Upper lobe of right lung (tissue), 1 donor: ENCODE measurements around the gene ZBTB48. TPM values are rescaled to one million over a fixed set of nuclear protein-coding genes. Genes with fewer than 3 reads are reported as not detected.

ENCODE experiments used
- ATAC-seq: fragments of 200-7000 bp; cut with Tn5 transposase; one replicate; pipeline ENCODE4 v1.9.1; 2020; ENCODE audit warnings: mild to moderate bottlenecking, moderate library complexity
- DNase-seq: peaks from one replicate; pipeline ENCODE4 v3.0.0-alpha.2; 2020
- H3K27ac ChIP-seq: fragments of 200-600 bp; one replicate; pipeline ENCODE4 v1.8.0; 2022
- H3K27me3 ChIP-seq: fragments of 200-600 bp; one replicate; pipeline ENCODE4 v1.8.0; 2022; ENCODE audit warnings: mild to moderate bottlenecking
- H3K36me3 ChIP-seq: fragments of 200-600 bp; one replicate; pipeline ENCODE4 v1.8.0; 2022
- H3K4me1 ChIP-seq: fragments of 200-600 bp; one replicate; pipeline ENCODE4 v1.8.0; 2022
- H3K4me3 ChIP-seq: fragments of 200-600 bp; one replicate; pipeline ENCODE4 v1.8.0; 2022; ENCODE audit warnings: mild to moderate bottlenecking
- H3K9me3 ChIP-seq: fragments of 200-600 bp; one replicate; pipeline ENCODE4 v1.8.0; 2022
- intact Hi-C: fragments of 100-400 bp; cut with DNase I; formaldehyde crosslinking; loops from one replicate; pipeline ENCODE4 v1.11.0; 2022
- total RNA-seq: library from RNA; stranded (reverse); fragmentation: NEBNext Ultra II Directional; extraction: Animal tissue kit (Norgen Biotek cat#: 25700); gene quantifications from one replicate; pipeline ENCODE4 v1.2.1, GENCODE V29; 2021
- TF ChIP-seq, protein P1 (sequence below): fragments of 200-600 bp; IDR thresholded peaks from one replicate; pipeline ENCODE4 v1.8.0; 2022; ENCODE audit warnings: antibody characterized with exemption
- donor health status: DM: no; HTN: yes; CAD: no; lungs with severe emphysema.

ZBTB48 gene
- total RNA-seq, 1 donor from 2014 or later = 31.5 TPM

- peaks cover 89% of the 10 kb centered on the region for H3K36me3 ChIP-seq
- ATAC-seq = no peak
- intact Hi-C loops = no loop called here
- DNase-seq = no peak
- H3K27ac ChIP-seq = no peak overlapping the region
- H3K9me3 ChIP-seq = no peaks in the 10 kb centered on the region
- TF ChIP-seq, protein P1, sequence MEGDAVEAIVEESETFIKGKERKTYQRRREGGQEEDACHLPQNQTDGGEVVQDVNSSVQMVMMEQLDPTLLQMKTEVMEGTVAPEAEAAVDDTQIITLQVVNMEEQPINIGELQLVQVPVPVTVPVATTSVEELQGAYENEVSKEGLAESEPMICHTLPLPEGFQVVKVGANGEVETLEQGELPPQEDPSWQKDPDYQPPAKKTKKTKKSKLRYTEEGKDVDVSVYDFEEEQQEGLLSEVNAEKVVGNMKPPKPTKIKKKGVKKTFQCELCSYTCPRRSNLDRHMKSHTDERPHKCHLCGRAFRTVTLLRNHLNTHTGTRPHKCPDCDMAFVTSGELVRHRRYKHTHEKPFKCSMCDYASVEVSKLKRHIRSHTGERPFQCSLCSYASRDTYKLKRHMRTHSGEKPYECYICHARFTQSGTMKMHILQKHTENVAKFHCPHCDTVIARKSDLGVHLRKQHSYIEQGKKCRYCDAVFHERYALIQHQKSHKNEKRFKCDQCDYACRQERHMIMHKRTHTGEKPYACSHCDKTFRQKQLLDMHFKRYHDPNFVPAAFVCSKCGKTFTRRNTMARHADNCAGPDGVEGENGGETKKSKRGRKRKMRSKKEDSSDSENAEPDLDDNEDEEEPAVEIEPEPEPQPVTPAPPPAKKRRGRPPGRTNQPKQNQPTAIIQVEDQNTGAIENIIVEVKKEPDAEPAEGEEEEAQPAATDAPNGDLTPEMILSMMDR = no peak
- peaks cover 16% of the 10 kb centered on the region for H3K4me1 ChIP-seq
- no peaks in the 10 kb centered on the region for H3K27me3 ChIP-seq
- no peak overlapping the region for H3K4me3 ChIP-seq
These were observed 14.0 kb downstream of the ZBTB48 start for GRCh38 chr1:6593810-6594209.

DNA sequence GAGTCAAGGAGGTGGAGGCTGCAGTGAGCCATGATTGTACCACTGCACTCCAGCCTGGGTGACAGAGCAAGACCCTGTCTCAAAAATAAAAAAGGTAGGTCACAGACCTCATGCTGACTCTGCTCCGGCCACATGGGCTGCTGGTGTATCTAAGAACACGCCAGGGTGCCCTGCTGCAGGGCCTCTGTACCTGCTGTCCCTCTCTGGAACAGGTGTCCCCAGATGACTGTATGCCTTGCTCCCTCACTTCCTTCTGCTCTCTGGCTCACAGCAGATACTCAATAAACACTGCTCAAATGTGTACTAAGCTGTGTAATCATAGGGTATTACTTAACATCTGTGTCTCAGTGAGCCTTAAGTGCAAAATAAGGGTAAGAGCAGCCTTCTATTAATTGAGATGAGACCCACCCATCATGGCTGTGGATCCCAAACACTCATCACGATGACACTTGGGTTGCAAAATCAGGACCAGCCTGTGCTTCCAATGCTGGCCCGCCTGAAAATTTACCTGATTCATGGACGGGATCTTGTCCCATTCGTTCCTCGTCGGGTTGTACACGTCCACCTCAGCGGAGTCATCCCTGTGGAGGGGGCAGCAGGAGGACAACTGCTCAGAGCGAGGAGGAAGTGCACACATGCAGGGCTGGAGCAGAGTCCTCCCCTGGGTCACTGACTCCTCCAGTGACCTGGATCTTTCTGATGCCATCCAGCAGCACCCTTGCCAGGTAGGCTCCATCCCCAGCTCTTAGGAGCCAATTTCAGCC, 15.4 kb downstream of the ZBTB48 start:
- TF ChIP-seq, protein P1 = no peak
- ATAC-seq = no peak
- intact Hi-C loops = no loop called here
- DNase-seq = no peak
- Histone ChIP-seq H3K4me1 (peaks cover 29% of the 10 kb centered on the region), H3K36me3 (peaks cover 76% of the 10 kb centered on the region), H3K9me3 (no peaks in the 10 kb centered on the region), H3K27me3 (no peaks in the 10 kb centered on the region), H3K4me3 (no peak overlapping the region), H3K27ac (no peak overlapping the region)

DNA sequence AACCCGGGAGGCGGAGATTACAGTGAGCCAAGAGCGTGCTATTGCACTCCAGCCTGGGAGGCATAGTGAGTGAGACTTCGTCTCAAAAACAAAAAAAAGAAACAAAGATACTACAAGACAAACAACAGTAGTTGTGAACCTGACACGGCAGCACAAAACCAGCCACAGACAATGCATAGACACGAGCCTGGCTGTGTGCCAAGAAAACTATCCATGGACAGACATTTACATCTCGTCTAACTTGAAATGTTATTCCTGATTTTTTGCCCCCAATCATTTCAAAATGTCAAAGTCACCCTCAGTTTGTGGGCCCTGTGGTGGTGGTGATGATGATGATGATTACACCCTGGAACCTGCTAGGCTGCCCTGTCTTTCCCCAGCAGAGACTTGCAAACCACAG, 16.6 kb downstream of the ZBTB48 start:
- TF ChIP-seq, protein P1 = no peak
- Histone ChIP-seq H3K36me3 (peaks cover 69% of the 10 kb centered on the region), H3K4me3 (no peak overlapping the region), H3K9me3 (no peaks in the 10 kb centered on the region), H3K27ac (no peak overlapping the region), H3K27me3 (no peaks in the 10 kb centered on the region), H3K4me1 (peaks cover 33% of the 10 kb centered on the region)
- DNase-seq (no peak), ATAC-seq (no peak)
- intact Hi-C loops = no loop called here

GRCh38 chr1:6596886-6597776, 17.3 kb downstream of the ZBTB48 start:
- Histone ChIP-seq H3K4me3 (no peak overlapping the region), H3K27ac (no peak overlapping the region), H3K9me3 (no peaks in the 10 kb centered on the region), H3K27me3 (no peaks in the 10 kb centered on the region), H3K36me3 (peaks cover 68% of the 10 kb centered on the region), H3K4me1 (peaks cover 33% of the 10 kb centered on the region)
- ATAC-seq = no peak
- intact Hi-C loops = no loop called here
- no peak for DNase-seq
- TF ChIP-seq, protein P1 = no peak

GRCh38 chr1:6597777-6598131, 18.0 kb downstream of the ZBTB48 start:
- no peak overlapping the region for H3K27ac ChIP-seq
- no peak for ATAC-seq
- peaks cover 61% of the 10 kb centered on the region for H3K36me3 ChIP-seq
- no peaks in the 10 kb centered on the region for H3K9me3 ChIP-seq
- peaks cover 33% of the 10 kb centered on the region for H3K4me1 ChIP-seq
- intact Hi-C loops = no loop called here
- no peak overlapping the region for H3K4me3 ChIP-seq
- no peaks in the 10 kb centered on the region for H3K27me3 ChIP-seq
- TF ChIP-seq, protein P1 = no peak
- DNase-seq = no peak
